GM18907 (cell line): ENCODE data around the gene RGSL1.

Experiments
- ATAC-seq: cut with Tn5 transposase; IDR thresholded peaks from one replicate; pipeline ENCODE4 v1.9.1; 2021; ENCODE audit warnings: mild to moderate bottlenecking, moderate library complexity; ENCODE audit not compliant: unreplicated experiment

The RGSL1 gene

GRCh38 chr1:182587666-182588499 lies 137.9 kb downstream of the RGSL1 start:
- ATAC-seq: peak; percentile 14

- peak; percentile 73 for ATAC-seq
Observed at GRCh38 chr1:182588500-182589396, 138.8 kb downstream of the RGSL1 start, which contains the start of gene RNASEL. RNASEL (minus strand) TSS chr1:182589256; CDS start chr1:182586806, 2,450 bp downstream.

DNA sequence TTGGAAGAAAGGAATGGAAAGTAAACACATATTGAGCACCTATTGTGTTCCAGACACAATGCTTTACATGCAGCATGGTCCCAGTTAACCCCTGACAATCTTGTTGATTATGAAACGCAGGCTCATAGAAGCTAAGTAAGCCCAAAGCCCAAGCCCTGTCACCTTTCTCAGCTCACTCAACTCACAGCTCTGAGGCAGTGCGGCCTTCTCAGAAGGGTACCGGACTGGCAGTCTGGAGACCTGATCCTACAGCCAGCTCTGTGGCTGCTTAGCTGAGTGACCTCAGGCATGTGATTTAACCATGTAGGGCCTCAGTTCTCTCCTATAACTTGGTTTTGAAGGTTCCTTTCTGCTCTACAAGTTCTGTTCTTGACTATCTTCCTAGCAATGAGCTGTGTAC lies 139.6 kb downstream of the RGSL1 start:
- no peak for ATAC-seq

GRCh38 chr1:182589931-182590330 lies 140.0 kb downstream of the RGSL1 start:
- no peak for ATAC-seq

GRCh38 chr1:182595641-182596240 lies 145.8 kb downstream of the RGSL1 start:
- ATAC-seq: no peak

DNA sequence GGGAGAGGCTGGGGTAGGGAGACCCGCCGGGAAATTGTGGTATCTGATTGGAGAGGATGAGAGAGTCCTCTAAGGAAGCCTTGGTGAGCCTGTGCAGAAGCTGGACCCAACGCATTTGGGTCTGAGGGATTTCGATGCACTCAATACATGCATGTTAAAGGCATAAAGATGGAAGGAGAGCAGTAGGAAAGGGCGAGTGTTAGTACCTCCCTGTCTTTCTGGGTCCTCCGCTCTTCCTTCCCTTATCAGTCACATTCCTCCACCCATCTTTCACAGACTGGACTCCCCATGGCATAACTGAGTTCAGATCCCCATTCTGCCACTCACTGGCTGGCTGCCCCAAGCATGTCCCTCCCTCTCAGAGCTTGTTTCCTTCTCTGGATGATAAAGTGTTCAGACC lies 147.0 kb downstream of the RGSL1 start:
- no peak for ATAC-seq

DNA sequence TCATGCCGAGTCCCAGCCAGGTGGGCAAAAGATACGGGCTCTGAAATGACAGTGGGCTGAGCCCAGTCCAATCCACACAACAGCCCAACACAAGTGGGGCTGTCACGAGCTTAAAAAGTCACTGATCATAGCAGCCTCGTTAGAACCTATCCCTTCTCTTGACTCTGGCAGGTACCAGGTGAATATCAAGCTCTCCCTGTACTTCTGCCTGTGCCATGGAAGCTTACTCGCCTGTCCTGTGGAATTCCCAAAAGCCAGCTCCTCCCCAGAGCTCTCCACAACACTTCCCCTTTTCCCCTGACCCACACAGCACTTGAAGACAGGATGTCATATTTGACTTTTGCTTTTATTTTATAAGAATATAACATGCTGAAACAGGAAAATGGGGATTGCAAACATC lies 148.3 kb downstream of the RGSL1 start:
- ATAC-seq: no peak

GRCh38 chr1:182599339-182599738 lies 149.4 kb downstream of the RGSL1 start:
- no peak for ATAC-seq

- ATAC-seq: no peak
Observed at GRCh38 chr1:182600036-182600713, 150.2 kb downstream of the RGSL1 start.

DNA sequence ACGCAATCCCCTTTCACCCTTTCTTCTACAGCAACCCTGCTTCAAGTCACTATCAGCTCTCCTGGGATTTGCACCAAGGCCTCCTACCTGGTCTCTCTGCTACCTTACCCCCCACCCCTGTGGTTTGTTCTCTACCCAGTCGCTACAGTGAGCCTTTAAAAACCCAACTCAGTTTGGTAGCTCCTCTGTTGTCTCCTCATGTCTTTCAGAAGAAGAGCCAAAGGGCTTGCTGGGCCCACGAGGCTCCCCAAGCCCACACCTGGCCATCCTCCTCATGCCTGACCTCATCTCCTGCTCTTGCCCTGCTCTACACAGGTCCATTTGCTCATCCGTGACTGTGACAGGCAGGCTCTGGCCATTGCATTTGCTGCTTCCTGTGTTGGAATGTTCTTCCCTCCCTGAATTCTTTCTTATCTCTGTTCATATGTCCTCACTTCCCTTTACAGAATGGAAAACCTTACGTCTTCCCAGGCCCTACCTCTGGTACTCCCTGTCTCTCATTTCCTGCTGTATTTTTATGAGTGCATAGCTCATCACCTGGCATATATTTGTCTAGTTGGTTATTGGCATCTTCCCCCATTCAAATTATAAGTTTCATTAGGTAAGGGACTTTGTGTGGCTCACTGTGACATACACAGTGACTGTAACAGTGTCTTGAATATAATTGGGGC lies 150.9 kb downstream of the RGSL1 start:
- no peak for ATAC-seq

- no peak for ATAC-seq
Observed at GRCh38 chr1:182601416-182601786, 151.5 kb downstream of the RGSL1 start.

DNA sequence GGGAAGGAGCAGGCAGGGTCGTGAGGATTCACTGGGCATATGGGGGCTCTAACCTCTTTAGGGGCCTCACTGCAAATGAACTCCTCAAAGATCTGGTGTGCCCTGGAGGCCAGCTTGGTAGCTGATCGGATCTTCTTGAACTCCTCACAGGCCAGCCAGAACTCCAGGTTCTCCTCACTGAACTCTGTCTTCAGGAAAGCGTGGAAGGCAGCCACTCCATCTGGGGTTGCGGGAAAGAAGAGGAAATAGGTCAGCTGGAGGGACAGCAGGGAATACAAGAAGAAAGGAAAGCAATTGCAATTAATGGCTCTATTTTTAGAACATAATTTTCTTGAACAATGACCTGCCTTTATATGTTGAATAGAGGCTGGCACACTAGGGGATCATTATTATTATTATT lies 152.0 kb downstream of the RGSL1 start:
- no peak for ATAC-seq

GRCh38 chr1:182602935-182603645 lies 153.1 kb downstream of the RGSL1 start:
- ATAC-seq: no peak

GRCh38 chr1:182603646-182604174 lies 153.8 kb downstream of the RGSL1 start:
- ATAC-seq: no peak

GRCh38 chr1:182604175-182605164 lies 154.5 kb downstream of the RGSL1 start, which contains the start of gene RGS16:
RGS16 (minus strand) TSS chr1:182604389; CDS start chr1:182604259, 130 bp downstream.
- peak; percentile 89 for ATAC-seq

DNA sequence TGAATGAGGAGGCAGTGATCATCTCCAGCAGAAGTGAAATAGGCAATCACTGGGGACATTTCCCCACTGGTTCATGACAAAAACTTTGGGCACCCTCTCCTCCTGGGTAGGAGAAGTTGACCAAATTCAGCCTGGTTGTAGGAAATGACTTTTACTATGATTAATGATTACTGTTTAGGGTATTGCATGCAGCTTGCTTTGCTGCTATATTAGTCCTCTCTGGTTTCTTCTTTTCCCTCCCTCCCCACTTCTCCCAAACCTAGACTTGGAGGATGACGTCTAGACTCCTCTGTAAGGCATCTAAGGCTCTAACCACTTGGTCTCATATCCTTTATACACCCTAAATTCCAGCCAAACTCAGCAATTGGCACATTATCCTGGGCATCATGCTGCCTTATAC lies 157.6 kb downstream of the RGSL1 start:
- ATAC-seq: no peak

DNA sequence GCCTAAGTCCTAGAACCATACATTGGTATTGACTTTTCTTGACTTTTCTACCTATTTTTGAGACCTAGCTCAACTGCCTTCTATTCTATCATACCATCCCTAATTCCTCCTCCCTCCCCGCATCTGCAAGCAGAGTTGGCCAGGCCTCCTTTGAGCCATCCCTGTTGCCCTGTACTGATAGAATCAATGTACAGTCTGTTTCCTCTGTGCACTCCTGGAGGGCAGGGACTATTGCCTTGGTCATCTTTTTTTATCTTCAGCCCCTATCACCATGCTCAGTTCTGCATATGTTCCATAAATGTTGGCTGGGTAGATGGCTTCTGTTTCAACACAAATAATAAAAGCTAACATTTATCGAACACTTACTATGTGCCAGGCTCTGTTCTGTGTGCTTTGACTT lies 158.3 kb downstream of the RGSL1 start:
- ATAC-seq: no peak
